Body of pancreas (tissue), 4 donors: Measurements from ENCODE around the gene KLHL15.
"Not testable (repeated sequence)": the region's sequence is repeated elsewhere in the genome, so short reads cannot be mapped to it uniquely, and the experiment has no call there.

Experiments used
- CTCF ChIP-seq, 7 experiments: fragments of 450-650 bp in 4 of 7; fragments of 200-600 bp in 3 of 7; sonication (generic) in 3 of 7; IDR thresholded peaks; one replicate each; pipeline ENCODE4 v1.5.1; 2016 to 2019; ENCODE audit warnings: antibody characterized with exemption in 7 of 7
- POLR2A ChIP-seq, 3 donors: fragments of 450-650 bp; IDR thresholded peaks; one replicate each; pipeline ENCODE4 v1.6.1; 2016; ENCODE audit warnings: antibody characterized with exemption in 3 of 3, mild to moderate bottlenecking in 2 of 3

- TF ChIP-seq CTCF, POLR2A (IDR thresholded peaks at IDR 0.05): not testable (repeated sequence)
Measured at GRCh38 chrX:23965630-23966029, 61.4 kb downstream of the KLHL15 start.
